NCI-H446 (cell line): ENCODE measurements around the gene ZMYND12.

Source experiments
- DNase-seq, 2 experiments: peaks; one replicate each; lab custom pipeline; 2025; lab: John Stamatoyannopoulos, UW

ZMYND12 gene

GRCh38 chr1:42442662-42443061, 13.2 kb downstream of the ZMYND12 start:
- DNase-seq: no peak

GRCh38 chr1:42439940-42440339, 15.9 kb downstream of the ZMYND12 start:
- DNase-seq: no peak

GRCh38 chr1:42434340-42434739, 21.5 kb downstream of the ZMYND12 start:
- no peak for DNase-seq

DNA sequence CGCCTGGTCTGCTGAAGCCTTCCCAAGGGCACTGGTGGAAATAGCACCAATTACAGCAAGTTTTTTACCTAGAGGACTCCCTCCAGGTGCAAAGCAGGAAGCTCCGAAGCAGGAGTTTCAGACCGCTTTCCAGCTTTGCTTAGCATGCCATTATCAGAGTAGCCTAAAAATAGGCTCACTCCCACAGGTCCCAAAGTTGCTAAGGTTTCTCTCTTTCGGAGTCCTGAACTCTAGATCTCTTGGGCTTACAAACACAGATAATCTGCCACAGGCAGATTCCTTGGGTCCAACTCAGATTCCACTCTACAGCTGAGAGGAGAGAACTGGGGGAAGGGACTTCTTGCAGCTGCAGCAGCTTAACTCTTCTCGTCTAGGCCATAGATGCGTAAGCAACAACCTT, 22.5 kb downstream of the ZMYND12 start:
- DNase-seq: no peak

- no peak for DNase-seq
Measured at GRCh38 chr1:42432714-42433113, 23.1 kb downstream of the ZMYND12 start.

GRCh38 chr1:42431514-42431913, 24.3 kb downstream of the ZMYND12 start:
- DNase-seq: no peak

DNA sequence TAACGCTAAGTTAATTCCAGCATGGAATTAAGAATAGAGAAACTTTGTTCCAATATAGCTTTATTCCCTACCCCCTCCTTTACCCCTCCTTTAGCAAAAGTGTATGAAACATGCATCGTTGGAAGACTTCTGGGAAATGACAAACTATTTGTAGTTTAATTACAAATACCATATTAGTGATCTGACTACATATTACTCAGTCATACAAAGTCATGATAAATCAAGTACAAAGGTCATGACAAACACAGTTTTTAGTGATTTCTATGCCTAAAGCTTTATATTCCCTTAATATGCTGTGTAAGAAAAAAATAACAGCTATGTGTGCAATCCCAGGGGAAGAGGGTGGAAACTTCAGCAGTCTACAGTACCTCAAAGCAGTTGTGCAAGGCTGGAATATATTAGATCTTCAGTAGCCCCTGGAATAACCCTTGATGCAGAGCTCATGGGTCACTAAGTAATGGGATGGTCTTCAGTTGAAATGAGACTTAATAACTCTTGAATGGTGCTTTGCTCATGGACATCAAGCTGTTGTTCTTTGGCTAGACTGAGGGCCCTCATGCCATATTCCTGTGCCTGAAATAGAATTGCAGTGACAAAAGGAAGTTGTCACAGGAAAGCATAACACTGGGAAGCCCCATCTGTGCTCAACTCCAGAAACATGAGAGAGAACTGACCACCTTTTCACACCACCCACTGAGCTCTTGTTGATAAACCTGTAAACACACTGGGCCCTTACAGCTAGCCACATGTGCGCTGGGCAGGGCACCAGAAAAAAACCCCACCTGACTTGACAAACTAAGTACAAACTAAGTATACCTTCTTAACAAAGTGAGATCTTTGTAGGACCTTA, 25.3 kb downstream of the ZMYND12 start:
- DNase-seq: no peak

DNA sequence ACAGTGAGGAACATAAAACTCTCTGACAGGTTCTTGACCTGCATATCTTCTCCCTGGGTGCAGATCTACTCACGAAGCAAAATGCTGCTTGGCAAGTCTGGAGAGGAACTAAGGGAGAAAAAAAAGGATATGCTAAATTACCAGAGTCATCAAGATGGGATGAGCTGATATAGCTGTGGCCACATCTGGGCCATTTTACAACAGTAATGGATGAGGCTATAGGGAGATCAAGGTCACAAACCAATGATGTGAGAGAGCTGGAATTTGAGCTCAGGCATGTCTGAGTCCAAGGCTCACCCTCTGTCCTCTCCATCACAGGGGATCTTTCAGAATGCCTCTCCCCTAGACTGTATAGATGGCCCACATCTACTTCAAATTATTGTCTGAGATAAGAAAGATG, 26.2 kb downstream of the ZMYND12 start:
- DNase-seq: no peak

DNA sequence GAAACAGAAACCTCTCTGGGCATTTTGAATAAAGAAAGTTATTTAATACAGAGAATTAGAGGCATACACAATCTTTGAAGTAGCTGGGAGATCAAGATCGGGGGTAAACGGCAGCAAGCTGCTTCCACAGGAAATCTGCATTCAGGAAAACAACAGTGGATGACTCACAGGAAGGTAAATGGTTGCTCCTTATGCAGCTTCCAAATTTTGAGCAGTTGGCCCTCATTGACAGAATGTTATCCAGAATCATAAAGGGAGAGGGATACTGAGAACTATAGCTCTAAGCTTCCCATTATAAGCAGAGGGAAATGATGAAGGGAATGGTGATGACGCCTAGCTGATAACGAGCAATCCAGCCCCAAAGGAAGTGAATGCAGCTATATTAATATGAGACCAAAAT, 28.6 kb downstream of the ZMYND12 start:
- no peak for DNase-seq

DNA sequence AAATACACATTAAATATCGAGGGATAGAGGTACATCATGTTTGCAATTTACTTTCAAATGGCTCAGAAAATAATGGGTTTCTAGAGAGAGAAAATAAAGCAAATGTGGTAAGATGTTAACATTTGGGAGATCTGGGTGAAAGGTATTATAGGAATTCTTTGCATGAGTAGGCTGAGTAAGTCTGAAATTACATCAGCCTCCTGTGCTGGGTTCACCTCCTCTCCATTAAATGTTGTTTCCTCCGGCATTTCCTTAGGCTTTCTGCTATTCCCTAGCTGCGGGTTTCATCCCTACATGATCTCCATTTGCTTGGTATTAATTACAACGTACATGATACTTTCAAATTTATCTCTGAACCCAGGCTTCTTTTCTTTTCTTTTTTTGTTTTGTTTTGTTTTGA, 31.6 kb downstream of the ZMYND12 start:
- DNase-seq: no peak

DNA sequence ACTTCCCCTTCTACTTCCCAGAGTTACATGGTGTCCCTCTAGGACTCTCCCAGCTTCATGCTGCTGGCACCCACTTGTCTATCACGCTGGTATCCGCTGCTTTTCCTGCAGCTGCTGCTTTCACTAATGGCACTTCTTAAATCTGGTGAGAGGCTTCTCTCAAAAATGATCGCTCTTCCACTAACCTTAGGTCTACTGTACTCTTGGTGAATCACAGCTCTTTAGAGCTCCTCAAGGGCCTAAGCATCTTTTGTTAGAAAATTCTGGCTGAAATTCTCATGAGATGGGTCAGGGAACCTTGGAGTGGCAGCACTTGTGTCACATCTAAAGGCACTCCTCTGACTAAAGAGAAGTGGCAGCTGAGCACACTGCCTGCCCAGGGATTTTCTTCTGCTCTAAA, 32.1 kb downstream of the ZMYND12 start:
- no peak for DNase-seq

- DNase-seq: peak; percentile 44 to 75
Measured at GRCh38 chr1:42422737-42423136, 33.1 kb downstream of the ZMYND12 start.

GRCh38 chr1:42420911-42421585, 34.8 kb downstream of the ZMYND12 start:
- DNase-seq: peak; percentile 99 to 100

GRCh38 chr1:42420121-42420520, 35.7 kb downstream of the ZMYND12 start:
- peak in 1 of 2 experiments; percentile 41 for DNase-seq

DNA sequence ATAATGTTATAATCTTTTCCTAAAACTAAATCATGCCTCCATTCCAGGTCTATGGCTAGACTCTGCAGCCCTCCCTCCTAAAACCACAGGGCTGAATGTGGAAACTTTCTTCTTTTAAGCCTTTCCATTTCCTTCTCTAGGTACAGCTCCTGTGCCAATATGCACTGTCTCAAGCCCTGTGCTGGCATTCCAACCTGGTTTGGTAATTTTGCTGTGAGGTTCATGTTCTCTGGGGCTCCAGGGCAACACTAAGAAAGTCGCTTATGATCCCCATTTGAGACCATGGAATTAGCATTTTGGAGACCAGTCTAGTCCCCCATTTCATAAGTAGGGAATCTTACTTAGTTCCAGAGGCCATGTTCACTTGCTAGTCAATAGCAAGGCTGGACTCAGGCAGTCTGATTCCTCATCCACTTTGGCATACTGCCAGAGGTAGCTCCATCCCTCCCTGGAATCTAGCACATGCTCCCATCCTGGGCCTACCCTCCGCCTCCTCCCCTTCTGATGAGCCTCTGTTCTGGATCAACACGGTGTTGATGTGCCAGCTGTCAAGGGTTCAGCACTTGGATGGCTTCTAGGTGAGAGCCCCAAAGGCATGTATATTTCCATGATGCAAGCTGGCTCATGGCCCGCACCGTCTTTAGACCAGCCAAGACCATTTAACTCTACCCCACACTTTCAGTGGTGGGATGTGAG, 36.5 kb downstream of the ZMYND12 start:
- peak; percentile 92 to 98 for DNase-seq

GRCh38 chr1:42418516-42418915, 37.3 kb downstream of the ZMYND12 start:
- no peak for DNase-seq

GRCh38 chr1:42417166-42417565, 38.7 kb downstream of the ZMYND12 start:
- peak in 1 of 2 experiments; percentile 7 for DNase-seq

DNA sequence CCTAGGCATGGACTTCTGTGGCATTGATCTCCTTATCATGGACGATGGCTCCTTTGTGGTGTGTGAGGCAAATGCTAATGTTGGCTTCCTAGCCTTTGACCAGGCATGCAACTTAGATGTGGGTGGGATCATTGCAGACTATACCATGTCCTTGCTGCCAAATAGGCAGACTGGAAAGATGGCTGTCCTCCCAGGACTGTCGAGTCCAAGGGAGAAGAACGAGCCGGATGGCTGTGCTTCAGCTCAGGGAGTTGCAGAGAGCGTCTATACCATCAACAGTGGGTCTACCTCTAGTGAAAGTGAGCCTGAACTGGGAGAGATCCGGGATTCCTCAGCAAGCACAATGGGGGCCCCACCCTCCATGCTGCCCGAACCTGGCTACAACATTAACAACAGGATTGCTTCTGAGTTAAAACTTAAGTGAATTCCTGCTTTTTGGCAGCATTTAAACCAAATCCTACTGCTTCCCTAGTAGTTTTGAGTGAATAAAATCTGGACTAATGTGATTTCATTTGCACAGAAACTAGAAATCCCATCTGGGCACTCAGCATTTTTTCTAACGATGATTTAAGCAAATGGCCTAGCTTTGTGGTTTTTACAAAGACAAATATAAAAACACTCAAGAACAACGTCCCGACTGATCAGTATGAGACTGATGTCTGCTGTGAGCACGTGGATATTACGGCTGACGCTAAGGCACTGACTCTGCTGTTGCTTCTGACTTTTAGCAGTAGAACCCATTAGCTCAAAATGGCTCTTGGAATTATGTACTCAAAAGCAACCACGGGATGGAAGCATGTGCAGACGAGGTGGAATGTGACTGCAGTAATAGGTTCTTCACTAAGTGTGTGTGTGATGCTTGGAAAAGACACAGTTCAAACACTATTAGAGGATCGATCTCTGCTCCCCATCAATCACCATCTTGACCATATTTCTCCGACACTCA, 41.0 kb downstream of the ZMYND12 start:
- DNase-seq: no peak

DNA sequence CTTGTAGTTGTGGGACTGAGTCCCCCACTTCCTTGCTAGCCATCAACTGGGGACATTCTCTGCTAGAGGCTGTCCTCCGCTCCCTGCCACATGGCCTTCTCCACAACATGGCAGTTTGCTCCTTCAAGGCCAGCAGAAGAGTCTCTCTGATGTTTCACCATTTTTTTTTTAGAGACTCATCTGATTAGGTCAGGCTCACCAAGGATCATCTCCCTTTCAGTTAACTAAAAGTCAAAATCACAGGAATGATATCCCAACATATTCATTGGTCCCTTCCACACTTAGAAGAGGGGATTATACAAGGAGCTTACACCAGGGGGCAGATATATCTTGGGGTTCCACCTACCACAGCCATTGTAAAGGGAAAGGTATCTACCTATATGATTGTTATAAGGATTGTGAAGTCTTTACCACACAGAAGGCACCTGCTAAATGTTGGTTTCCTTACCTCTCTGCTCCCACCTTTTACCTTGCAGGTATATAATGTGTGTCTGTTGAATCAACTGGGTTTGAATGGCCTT, 51.9 kb downstream of the ZMYND12 start:
- DNase-seq: no peak

DNA sequence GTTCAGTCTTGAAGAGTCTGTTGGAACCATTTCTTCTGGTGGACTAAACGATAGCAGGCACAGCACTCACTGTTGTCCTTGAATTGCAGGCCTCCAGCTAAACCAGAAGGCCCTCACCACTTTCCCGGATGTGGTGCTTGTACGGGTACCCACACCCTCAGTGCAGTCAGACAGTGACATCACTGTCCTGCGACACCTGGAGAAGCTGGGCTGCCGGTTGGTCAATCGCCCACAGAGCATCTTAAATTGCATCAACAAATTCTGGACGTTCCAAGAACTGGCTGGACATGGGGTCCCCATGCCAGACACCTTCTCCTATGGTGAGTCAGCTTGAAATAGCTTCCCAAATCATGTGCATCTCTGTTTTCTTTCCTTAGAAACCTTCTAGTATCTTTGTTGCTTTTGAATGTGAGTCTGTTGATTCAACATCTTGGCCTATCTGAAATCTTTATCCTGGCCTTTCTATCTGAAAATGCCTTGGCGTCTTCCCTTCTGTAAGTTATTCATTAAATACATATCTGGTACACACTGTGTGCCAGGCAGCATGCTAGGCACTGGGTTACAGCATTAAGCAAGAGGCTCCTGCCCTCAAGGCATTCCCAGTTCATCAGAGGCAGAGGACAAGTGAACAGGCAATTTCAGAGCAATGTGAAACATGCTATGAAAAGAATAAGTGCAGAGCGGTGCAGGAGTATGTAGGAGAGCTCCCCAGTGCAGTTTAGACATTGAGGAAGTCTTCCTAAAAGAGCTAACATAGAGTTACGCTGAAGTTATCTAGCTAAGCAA, 56.3 kb downstream of the ZMYND12 start:
- DNase-seq: no peak
